ENCODE results near the gene ELFN2. TPM values are rescaled to one million over a fixed set of nuclear protein-coding genes. Genes with fewer than 3 reads are reported as not detected.
"Not testable (repeated sequence)": the region's sequence is repeated elsewhere in the genome, so short reads cannot be mapped to it uniquely, and the experiment has no call there.

ELFN2 gene
- polyA plus RNA-seq, 1 experiment: 2.6 TPM

DNA sequence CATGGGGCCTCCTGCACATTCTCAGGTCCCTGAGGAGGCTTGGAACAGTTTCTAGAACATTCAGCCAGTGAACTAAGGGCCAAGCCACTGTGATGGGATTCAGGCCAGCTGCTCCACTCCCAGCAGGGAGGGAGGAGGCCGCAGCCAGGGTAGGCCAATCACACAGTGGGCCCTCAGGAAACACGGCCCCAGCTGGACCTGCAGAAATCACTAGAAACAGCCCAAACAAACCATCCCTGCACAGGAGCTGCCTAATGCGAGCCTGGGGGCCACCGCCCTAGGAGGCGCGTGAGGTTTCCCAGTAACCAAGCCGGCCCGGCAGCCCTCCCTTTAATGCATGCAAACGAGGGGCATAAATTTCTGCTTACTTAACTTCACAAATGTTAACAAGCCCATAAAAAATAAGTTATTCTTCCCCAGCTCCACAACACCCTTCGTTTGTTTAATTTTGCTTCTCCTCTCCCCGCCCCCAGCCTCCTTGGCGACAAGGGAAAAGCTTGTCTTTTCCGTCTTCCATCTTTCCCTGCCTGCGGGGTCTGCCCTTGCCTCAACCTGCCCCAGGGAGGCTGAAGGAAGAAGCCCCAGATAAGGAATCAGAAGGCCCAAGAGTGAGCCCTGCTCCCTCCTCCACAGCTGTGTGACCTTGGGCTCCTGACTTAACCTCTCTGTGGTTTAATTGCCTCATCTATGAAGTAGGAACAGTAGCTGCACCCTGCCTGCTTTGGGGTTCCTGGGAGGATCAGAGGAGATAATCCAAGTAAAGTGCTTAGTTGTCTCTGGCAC lies 25.7 kb downstream of the ELFN2 start:
- no peaks in the 10 kb centered on the region for H3K9me3 ChIP-seq (ENCODE audit: control insufficient read depth, insufficient read depth, low read length)
- H3K27ac ChIP-seq (ENCODE audit: low read depth, low read length): no peak overlapping the region
- peaks cover 9% of the 10 kb centered on the region for H3K27me3 ChIP-seq (ENCODE audit: control insufficient read depth, insufficient read depth, low read length)
- TF ChIP-seq, protein P1, sequence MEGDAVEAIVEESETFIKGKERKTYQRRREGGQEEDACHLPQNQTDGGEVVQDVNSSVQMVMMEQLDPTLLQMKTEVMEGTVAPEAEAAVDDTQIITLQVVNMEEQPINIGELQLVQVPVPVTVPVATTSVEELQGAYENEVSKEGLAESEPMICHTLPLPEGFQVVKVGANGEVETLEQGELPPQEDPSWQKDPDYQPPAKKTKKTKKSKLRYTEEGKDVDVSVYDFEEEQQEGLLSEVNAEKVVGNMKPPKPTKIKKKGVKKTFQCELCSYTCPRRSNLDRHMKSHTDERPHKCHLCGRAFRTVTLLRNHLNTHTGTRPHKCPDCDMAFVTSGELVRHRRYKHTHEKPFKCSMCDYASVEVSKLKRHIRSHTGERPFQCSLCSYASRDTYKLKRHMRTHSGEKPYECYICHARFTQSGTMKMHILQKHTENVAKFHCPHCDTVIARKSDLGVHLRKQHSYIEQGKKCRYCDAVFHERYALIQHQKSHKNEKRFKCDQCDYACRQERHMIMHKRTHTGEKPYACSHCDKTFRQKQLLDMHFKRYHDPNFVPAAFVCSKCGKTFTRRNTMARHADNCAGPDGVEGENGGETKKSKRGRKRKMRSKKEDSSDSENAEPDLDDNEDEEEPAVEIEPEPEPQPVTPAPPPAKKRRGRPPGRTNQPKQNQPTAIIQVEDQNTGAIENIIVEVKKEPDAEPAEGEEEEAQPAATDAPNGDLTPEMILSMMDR (IDR thresholded peaks at IDR 0.05; ENCODE audit: low read depth, low read length): no peak
- no peak overlapping the region for H3K4me3 ChIP-seq (ENCODE audit: low read depth, low read length)
- CTCF ChIA-PET: interaction anchor here (0.6 kb wide), 1 partner anchor 29 kb away, joined by 3 read pairs; no protein-coding TSS in a partner anchor
- no peak for DNase-seq (ENCODE audit: low read depth, low spot score)
- POLR2A ChIA-PET: interaction anchor here (0.7 kb wide), 1 partner anchor 12 kb away, joined by 3 read pairs; no protein-coding TSS in a partner anchor

DNA sequence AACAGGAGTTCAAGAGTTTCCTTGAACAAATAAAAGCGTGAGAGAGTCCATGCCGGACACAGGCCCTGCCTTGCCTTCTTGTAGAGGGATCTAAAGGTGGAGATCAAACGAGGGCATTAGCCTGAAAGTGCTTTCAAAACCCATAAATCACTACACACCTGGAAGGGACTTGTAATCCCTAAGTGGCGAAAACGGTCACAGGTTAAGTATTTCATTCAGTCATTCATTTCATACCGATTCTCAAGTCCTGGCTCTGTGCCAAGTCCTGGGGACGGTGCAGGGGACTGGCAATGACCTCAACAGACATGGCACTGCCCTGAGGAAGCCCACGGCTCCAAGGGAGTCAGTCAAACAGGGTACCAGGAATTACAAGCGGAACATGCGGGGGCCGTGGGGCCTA lies 26.6 kb downstream of the ELFN2 start:
- CTCF ChIA-PET: no interaction called here

DNA sequence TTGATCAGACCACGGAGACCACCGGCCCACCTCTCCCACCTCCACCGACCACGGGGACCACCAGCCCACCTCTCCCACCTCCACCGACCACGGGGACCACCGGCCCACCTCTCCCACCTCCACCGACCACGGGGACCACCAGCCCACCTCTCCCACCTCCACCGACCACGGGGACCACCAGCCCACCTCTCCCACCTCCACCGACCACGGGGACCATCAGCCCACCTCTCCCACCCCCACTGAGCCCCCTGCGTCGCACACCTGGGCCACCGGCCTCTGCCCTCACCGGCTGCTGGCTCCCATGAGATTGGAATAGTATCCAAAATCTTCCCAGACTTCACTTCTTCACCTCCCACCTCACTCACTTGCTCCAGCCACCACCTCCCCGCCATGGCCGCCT lies 27.8 kb downstream of the ELFN2 start:
- peaks cover 11% of the 10 kb centered on the region for H3K27me3 ChIP-seq (ENCODE audit: control insufficient read depth, insufficient read depth, low read length)
- DNase-seq (ENCODE audit: low read depth, low spot score); POLR2A ChIA-PET; H3K9me3 ChIP-seq (ENCODE audit: control insufficient read depth, insufficient read depth, low read length); H3K4me3 ChIP-seq (ENCODE audit: low read depth, low read length); H3K27ac ChIP-seq (ENCODE audit: low read depth, low read length): not testable (repeated sequence)
- CTCF ChIA-PET: interaction anchor here (1.2 kb wide), 1 partner anchor 83 kb away, joined by 4 read pairs; no protein-coding TSS in a partner anchor

More for the DNA sequence above, 26.6 kb downstream of the ELFN2 start:
- Histone ChIP-seq H3K4me3 (ENCODE audit: low read depth, low read length) (no peak overlapping the region), H3K27me3 (ENCODE audit: control insufficient read depth, insufficient read depth, low read length) (peaks cover 11% of the 10 kb centered on the region), H3K27ac (ENCODE audit: low read depth, low read length) (no peak overlapping the region), H3K9me3 (ENCODE audit: control insufficient read depth, insufficient read depth, low read length) (no peaks in the 10 kb centered on the region)
- POLR2A ChIA-PET: no interaction called here
- no peak for DNase-seq (ENCODE audit: low read depth, low spot score)
- TF ChIP-seq, protein P1 (IDR thresholded peaks at IDR 0.05; ENCODE audit: low read depth, low read length): no peak

DNA sequence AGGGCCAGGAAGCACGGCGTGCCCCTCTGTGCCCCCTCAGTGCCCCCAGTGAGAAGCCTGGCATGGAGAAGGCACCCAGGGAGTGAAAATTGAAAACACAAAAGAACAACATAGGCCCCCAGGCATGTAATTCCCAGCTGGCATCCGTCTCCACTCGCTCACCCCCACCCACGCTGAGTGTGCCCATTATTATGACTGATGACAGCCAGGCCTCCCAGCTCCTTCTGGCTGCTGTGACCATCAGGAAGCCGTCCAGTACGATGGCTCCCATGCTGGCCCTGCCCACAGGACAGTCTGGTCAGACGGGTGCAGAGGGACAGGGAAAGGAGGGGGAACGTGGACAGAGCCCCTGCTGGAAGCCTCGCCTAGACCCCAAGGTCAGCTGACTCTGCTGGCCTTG lies 30.1 kb downstream of the ELFN2 start:
- Histone ChIP-seq H3K9me3 (ENCODE audit: control insufficient read depth, insufficient read depth, low read length) (no peaks in the 10 kb centered on the region), H3K4me3 (ENCODE audit: low read depth, low read length) (no peak overlapping the region), H3K27me3 (ENCODE audit: control insufficient read depth, insufficient read depth, low read length) (peaks cover 11% of the 10 kb centered on the region), H3K27ac (ENCODE audit: low read depth, low read length) (no peak overlapping the region)
- ChIA-PET POLR2A (no interaction called here), CTCF (no interaction called here)
- TF ChIP-seq, protein P1 (IDR thresholded peaks at IDR 0.05; ENCODE audit: low read depth, low read length): no peak
- no peak for DNase-seq (ENCODE audit: low read depth, low spot score)

DNA sequence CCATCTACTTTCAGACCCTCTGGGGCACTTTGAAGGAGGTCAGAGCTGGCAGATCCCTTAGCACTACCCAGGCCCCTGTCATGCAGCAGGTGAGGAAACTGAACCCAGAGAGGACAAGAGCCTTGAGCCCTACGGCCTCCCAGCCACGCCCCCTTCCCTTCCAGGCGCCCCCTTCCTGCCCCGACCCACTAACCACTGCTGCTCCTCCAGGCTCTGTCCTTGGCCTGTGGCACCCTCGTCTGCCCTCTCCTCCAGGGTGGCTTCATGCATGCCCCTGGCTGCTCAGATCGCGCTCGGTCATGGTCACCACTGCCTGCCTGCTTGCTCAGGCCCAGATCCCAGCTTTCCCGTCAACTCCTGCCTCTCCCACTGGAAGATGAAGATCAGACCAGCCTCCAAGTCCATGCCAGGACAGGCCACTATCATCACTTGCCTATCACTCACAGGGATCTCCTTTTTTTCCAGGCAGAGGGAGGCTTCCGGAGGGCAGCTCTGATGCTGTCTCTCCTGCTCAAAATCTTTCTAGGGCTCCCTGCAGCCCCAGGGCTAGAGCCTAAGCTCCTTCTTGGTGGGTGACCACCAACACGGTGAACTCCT lies 30.7 kb downstream of the ELFN2 start:
- Histone ChIP-seq H3K9me3 (ENCODE audit: control insufficient read depth, insufficient read depth, low read length) (no peaks in the 10 kb centered on the region), H3K4me3 (ENCODE audit: low read depth, low read length) (no peak overlapping the region), H3K27me3 (ENCODE audit: control insufficient read depth, insufficient read depth, low read length) (peaks cover 11% of the 10 kb centered on the region), H3K27ac (ENCODE audit: low read depth, low read length) (no peak overlapping the region)
- POLR2A ChIA-PET: interaction anchor here (0.6 kb wide), 1 partner anchor 29 kb away, joined by 4 read pairs; no protein-coding TSS in a partner anchor
- no peak for DNase-seq (ENCODE audit: low read depth, low spot score)
- TF ChIP-seq, protein P1 (IDR thresholded peaks at IDR 0.05; ENCODE audit: low read depth, low read length): no peak
- CTCF ChIA-PET: no interaction called here
